DOHH2 (cell line): ENCODE measurements around the gene LINGO3.

Experiments used
- H3F3A ChIP-seq: fragments of 200-600 bp; sonication (generic), shearing (Covaris generic); 2 replicates; pipeline ENCODE4 v1.6.0; 2016; ENCODE audit warnings: antibody characterized with exemption, mild to moderate bottlenecking; ENCODE audit not compliant: control insufficient read depth, insufficient read depth
- H3K27ac ChIP-seq: fragments of 200-600 bp; sonication (generic); 2 replicates; pipeline ENCODE4 v1.5.1; 2014; ENCODE audit warnings: low read depth, mild to moderate bottlenecking, low read length, moderate library complexity
- H3K27me3 ChIP-seq: fragments of 200-600 bp; sonication (generic); 2 replicates; pipeline ENCODE4 v1.6.1; 2014; ENCODE audit warnings: mild to moderate bottlenecking, low read length, mixed read lengths; ENCODE audit not compliant: control insufficient read depth
- H3K36me3 ChIP-seq: fragments of 200-600 bp; sonication (generic); 2 replicates; pipeline ENCODE4 v1.6.1; 2014; ENCODE audit warnings: mild to moderate bottlenecking, low read length, moderate library complexity, mixed read lengths; ENCODE audit not compliant: control insufficient read depth
- H3K4me1 ChIP-seq: fragments of 200-600 bp; sonication (generic); 2 replicates; pipeline ENCODE4 v1.6.1; 2014; ENCODE audit warnings: mild to moderate bottlenecking, low read length, mixed read lengths; ENCODE audit not compliant: control insufficient read depth
- H3K4me2 ChIP-seq: fragments of 200-600 bp; sonication (generic); 2 replicates; pipeline ENCODE4 v1.6.0; 2014; ENCODE audit warnings: mild to moderate bottlenecking, low read length, moderate library complexity
- H3K4me3 ChIP-seq: fragments of 200-600 bp; sonication (generic); 2 replicates; pipeline ENCODE4 v1.5.1; 2014; ENCODE audit warnings: mild to moderate bottlenecking, low read length, mixed read lengths
- H3K79me2 ChIP-seq: fragments of 200-600 bp; sonication (generic); 2 replicates; pipeline ENCODE4 v1.6.1; 2014; ENCODE audit warnings: mild to moderate bottlenecking, low read length, mixed read lengths; ENCODE audit not compliant: control insufficient read depth
- H3K9me2 ChIP-seq: fragments of 200-600 bp; sonication (generic); replicated peaks from 2 replicates; pipeline ENCODE4 v1.6.1; 2014; ENCODE audit warnings: mild to moderate bottlenecking, low read length, mixed read lengths; ENCODE audit not compliant: control insufficient read depth
- H3K9me3 ChIP-seq: fragments of 200-600 bp; sonication (generic); 2 replicates; pipeline ENCODE4 v1.6.1; 2014; ENCODE audit warnings: antibody characterized with exemption, low read length, mixed read lengths; ENCODE audit not compliant: control insufficient read depth, insufficient read depth
- H4K20me1 ChIP-seq: fragments of 200-600 bp; sonication (generic); 2 replicates; pipeline ENCODE4 v1.6.0; 2014; ENCODE audit warnings: low read depth, mild to moderate bottlenecking, antibody characterized with exemption, low read length, moderate library complexity; ENCODE audit not compliant: control insufficient read depth, insufficient read depth
- CTCF ChIP-seq: fragments of 200-600 bp; sonication (generic); IDR thresholded peaks from one replicate; pipeline ENCODE4 v1.5.1; 2014; ENCODE audit warnings: antibody characterized with exemption, mild to moderate bottlenecking, low read depth, low read length; ENCODE audit not compliant: poor library complexity, severe bottlenecking
- EZH2phosphoT487 ChIP-seq: fragments of 200-600 bp; sonication (generic); IDR thresholded peaks from 2 replicates; pipeline ENCODE4 v1.6.1; 2017; ENCODE audit warnings: borderline replicate concordance, mild to moderate bottlenecking, antibody characterized with exemption, low read length, moderate library complexity, mixed read lengths

Gene LINGO3

GRCh38 chr19:2288338-2288817 is 19.6 kb downstream of the LINGO3 start:
- peak overlapping the region; percentile 97 for H3K27ac ChIP-seq
- peaks cover 35% of the 10 kb centered on the region for H3K4me1 ChIP-seq
- peak overlapping the region; percentile 72 for H3K4me3 ChIP-seq
- peaks cover 17% of the 10 kb centered on the region for H3K36me3 ChIP-seq
- peaks cover 10% of the 10 kb centered on the region for H3F3A ChIP-seq
- peaks cover 36% of the 10 kb centered on the region for H3K79me2 ChIP-seq
- no peaks in the 10 kb centered on the region for H3K9me2 ChIP-seq
- H4K20me1 ChIP-seq, result no peaks in the 10 kb centered on the region
- TF ChIP-seq EZH2phosphoT487, result no peak
- no peak for TF ChIP-seq CTCF
- no peaks in the 10 kb centered on the region for H3K9me3 ChIP-seq
- H3K27me3 ChIP-seq, result no peaks in the 10 kb centered on the region
- H3K4me2 ChIP-seq, result peak overlapping the region; percentile 78

GRCh38 chr19:2287585-2288337 is 20.2 kb downstream of the LINGO3 start:
- Histone ChIP-seq H3K27me3 (peaks cover 3% of the 10 kb centered on the region; the same call in 1 of the 2 replicates), H4K20me1 (no peaks in the 10 kb centered on the region), H3K79me2 (peaks cover 33% of the 10 kb centered on the region), H3K4me1 (peaks cover 37% of the 10 kb centered on the region), H3K36me3 (peaks cover 15% of the 10 kb centered on the region), H3K4me3 (no peak overlapping the region), H3K9me3 (no peaks in the 10 kb centered on the region), H3K9me2 (no peaks in the 10 kb centered on the region), H3F3A (peaks cover 10% of the 10 kb centered on the region), H3K4me2 (peak overlapping the region; percentile 78; the same call in 1 of the 2 replicates), H3K27ac (no peak overlapping the region)
- TF ChIP-seq EZH2phosphoT487 (no peak), CTCF (no peak)

- H3K9me3 ChIP-seq, result no peaks in the 10 kb centered on the region
- H3K4me2 ChIP-seq, result no peak overlapping the region
- peaks cover 13% of the 10 kb centered on the region for H3K27me3 ChIP-seq
- peaks cover 49% of the 10 kb centered on the region for H3K4me1 ChIP-seq
- H4K20me1 ChIP-seq, result no peaks in the 10 kb centered on the region
- H3K4me3 ChIP-seq, result no peak overlapping the region
- peaks cover 10% of the 10 kb centered on the region for H3F3A ChIP-seq
- peaks cover 22% of the 10 kb centered on the region for H3K79me2 ChIP-seq
- H3K36me3 ChIP-seq, result peaks cover 8% of the 10 kb centered on the region
- TF ChIP-seq EZH2phosphoT487, result no peak
- TF ChIP-seq CTCF, result no peak
- H3K9me2 ChIP-seq, result no peaks in the 10 kb centered on the region
- no peak overlapping the region for H3K27ac ChIP-seq
Observed at GRCh38 chr19:2286402-2287140, 21.4 kb downstream of the LINGO3 start.
